H9 (cell line): Measurements from ENCODE around the gene GCLC. TPM values are rescaled to one million over a fixed set of nuclear protein-coding genes. Genes with fewer than 3 reads are reported as not detected.

Experiments
- DNase-seq: peaks from one replicate; pipeline ENCODE4 v3.0.0-alpha.2; 2017
- H2AFZ ChIP-seq: one replicate; pipeline ENCODE4 v1.6.1; 2013; ENCODE audit warnings: mild to moderate bottlenecking, low read length, control low read depth, moderate library complexity
- H2AK5ac ChIP-seq: 2 replicates; pipeline ENCODE4 v1.6.1; 2013; ENCODE audit warnings: low read length, control low read depth, mixed read lengths; ENCODE audit not compliant: insufficient read length
- H2BK120ac ChIP-seq: one replicate; pipeline ENCODE4 v1.6.1; 2013; ENCODE audit warnings: low read depth, mild to moderate bottlenecking, low read length, control low read depth, inconsistent platforms; ENCODE audit not compliant: poor library complexity, severe bottlenecking
- H2BK12ac ChIP-seq: 2 replicates; pipeline ENCODE4 v1.6.1; 2013; ENCODE audit warnings: low read length, control low read depth, mixed read lengths, low read depth; ENCODE audit not compliant: insufficient read length
- H2BK15ac ChIP-seq: 2 replicates; pipeline ENCODE4 v1.6.1; 2013; ENCODE audit warnings: low read depth, low read length, control low read depth
- H2BK20ac ChIP-seq: one replicate; pipeline ENCODE4 v1.6.1; 2013; ENCODE audit warnings: low read depth, mild to moderate bottlenecking, low read length, control low read depth, inconsistent platforms; ENCODE audit not compliant: poor library complexity, severe bottlenecking
- H2BK5ac ChIP-seq: 2 replicates; pipeline ENCODE4 v1.6.1; 2013; ENCODE audit warnings: low read length, control low read depth, mixed read lengths; ENCODE audit not compliant: insufficient read length
- H3K14ac ChIP-seq: 2 replicates; pipeline ENCODE4 v1.6.1; 2013; ENCODE audit warnings: low read length, control low read depth; ENCODE audit not compliant: insufficient read depth
- H3K18ac ChIP-seq: 2 replicates; pipeline ENCODE4 v1.6.1; 2013; ENCODE audit warnings: low read depth, mild to moderate bottlenecking, mixed read lengths, low read length, control low read depth; ENCODE audit not compliant: insufficient read length
- H3K23ac ChIP-seq: 2 replicates; pipeline ENCODE4 v1.6.1; 2013; ENCODE audit warnings: low read length, control low read depth, mixed read lengths, low read depth; ENCODE audit not compliant: insufficient read length
- H3K23me2 ChIP-seq: 2 replicates; pipeline ENCODE4 v1.6.1; 2013; ENCODE audit warnings: low read depth, mild to moderate bottlenecking, mixed read lengths, low read length, control low read depth; ENCODE audit not compliant: insufficient read length, poor library complexity, severe bottlenecking
- H3K27ac ChIP-seq: 2 replicates; pipeline ENCODE4 v1.5.1; 2013; ENCODE audit warnings: low read length, control low read depth, mixed read lengths, low read depth; ENCODE audit not compliant: insufficient read length
- H3K27me3 ChIP-seq: 2 replicates; pipeline ENCODE4 v1.6.1; 2013; ENCODE audit warnings: low read length, control low read depth, inconsistent platforms; ENCODE audit not compliant: insufficient read depth
- H3K4ac ChIP-seq: 2 replicates; pipeline ENCODE4 v1.6.1; 2013; ENCODE audit warnings: low read depth, mild to moderate bottlenecking, control low read depth, inconsistent platforms, low read length, moderate library complexity
- H3K4me1 ChIP-seq: 2 replicates; pipeline ENCODE4 v1.6.1; 2013; ENCODE audit warnings: low read length, control low read depth, inconsistent platforms; ENCODE audit not compliant: insufficient read depth
- H3K4me2 ChIP-seq: 2 replicates; pipeline ENCODE4 v1.6.1; 2013; ENCODE audit warnings: low read length, control low read depth, mixed read lengths; ENCODE audit not compliant: insufficient read length, insufficient read depth
- H3K56ac ChIP-seq: 2 replicates; pipeline ENCODE4 v1.6.1; 2013; ENCODE audit warnings: low read depth, mild to moderate bottlenecking, mixed read lengths, low read length, control low read depth; ENCODE audit not compliant: insufficient read length
- H3K79me1 ChIP-seq: 2 replicates; pipeline ENCODE4 v1.6.1; 2013; ENCODE audit warnings: low read depth, mild to moderate bottlenecking, moderate library complexity, low read length, control low read depth, inconsistent platforms; ENCODE audit not compliant: insufficient read depth, poor library complexity, severe bottlenecking
- H3K79me2 ChIP-seq: 2 replicates; pipeline ENCODE4 v1.6.1; 2013; ENCODE audit warnings: low read length, control low read depth, inconsistent platforms; ENCODE audit not compliant: insufficient read depth
- H3K9ac ChIP-seq: 2 replicates; pipeline ENCODE4 v1.6.1; 2013; ENCODE audit warnings: low read length, control low read depth, mixed read lengths; ENCODE audit not compliant: insufficient read length; ENCODE audit errors: extremely low read depth
- H3K9me3 ChIP-seq: one replicate; pipeline ENCODE4 v1.6.1; 2013; ENCODE audit warnings: low read depth, low read length, inconsistent platforms; ENCODE audit not compliant: control insufficient read depth
- H3T11ph ChIP-seq: one replicate; pipeline ENCODE4 v1.6.1; 2013; ENCODE audit warnings: mild to moderate bottlenecking, low read length, control low read depth, inconsistent platforms
- H4K20me1 ChIP-seq: one replicate; pipeline ENCODE4 v1.6.1; 2013; ENCODE audit not compliant: control insufficient read depth, insufficient read length, insufficient read depth
- H4K5ac ChIP-seq: 2 replicates; pipeline ENCODE4 v1.6.1; 2013; ENCODE audit warnings: low read depth, mild to moderate bottlenecking, mixed read lengths, low read length, control low read depth; ENCODE audit not compliant: insufficient read length
- H4K8ac ChIP-seq: replicated peaks from 2 replicates; pipeline ENCODE4 v1.6.1; 2013; ENCODE audit warnings: low read length, control low read depth, mixed read lengths, low read depth; ENCODE audit not compliant: insufficient read length
- H4K91ac ChIP-seq: 2 replicates; pipeline ENCODE4 v1.6.1; 2013; ENCODE audit warnings: low read depth, mild to moderate bottlenecking, moderate library complexity, mixed read lengths, low read length, control low read depth; ENCODE audit not compliant: insufficient read length
- H3K27ac Mint-ChIP-seq, 3 experiments: 2 replicates in 2 of 3; 3 replicates in 1 of 3; pipeline ENCODE4 v1.8.0; 2020 to 2021; ENCODE audit warnings: mixed read lengths in 3 of 3, mild to moderate bottlenecking in 1 of 3, moderate library complexity in 1 of 3
- H3K27me3 Mint-ChIP-seq: 2 replicates; pipeline ENCODE4 v1.8.0; 2021; ENCODE audit warnings: low read depth, mild to moderate bottlenecking, moderate library complexity, mixed read lengths
- H3K36me3 Mint-ChIP-seq, 3 experiments: 2 replicates in 2 of 3; 3 replicates in 1 of 3; pipeline ENCODE4 v1.8.0; 2020 to 2021; ENCODE audit warnings: low read depth in 3 of 3, mixed read lengths in 3 of 3; ENCODE audit not compliant: insufficient read depth in 1 of 3
- H3K4me1 Mint-ChIP-seq, 2 experiments: 2 replicates each; pipeline ENCODE4 v1.8.0; 2020; ENCODE audit warnings: mixed read lengths in 2 of 2
- H3K4me3 Mint-ChIP-seq, 2 experiments: 2 replicates in 1 of 2; 3 replicates in 1 of 2; pipeline ENCODE4 v1.8.0; 2020 to 2021; ENCODE audit warnings: mild to moderate bottlenecking in 2 of 2, mixed read lengths in 2 of 2, moderate library complexity in 1 of 2
- H3K9me3 Mint-ChIP-seq, 2 experiments: 2 replicates in 1 of 2; 3 replicates in 1 of 2; pipeline ENCODE4 v1.8.0; 2020; ENCODE audit warnings: mild to moderate bottlenecking in 2 of 2, mixed read lengths in 2 of 2, moderate library complexity in 1 of 2
- CTCF ChIP-seq: fragments of 200-600 bp; sonication (generic); conservative IDR thresholded peaks from 3 replicates; pipeline ENCODE4 v1.8.0; 2021; ENCODE audit warnings: antibody characterized with exemption, mild to moderate bottlenecking
- WGBS: extraction: QIAGEN DNeasy Blood & Tissue Kit; methylation state at CpG from one replicate; pipeline ENCODE4 v1.1.7; 2013; ENCODE audit warnings: missing lambda C conversion rate, low lambda C conversion rate, mixed read lengths; ENCODE audit not compliant: insufficient read length; ENCODE audit errors: extremely low coverage; 5-methylcytosine and 5-hydroxymethylcytosine counted together
- total RNA-seq: library from RNA; stranded (reverse); gene quantifications from 2 replicates; pipeline ENCODE4 v1.2.1, GENCODE V29; 2021

GCLC gene
- total RNA-seq, 1 experiment from 2014 or later: 55.5 TPM

DNA sequence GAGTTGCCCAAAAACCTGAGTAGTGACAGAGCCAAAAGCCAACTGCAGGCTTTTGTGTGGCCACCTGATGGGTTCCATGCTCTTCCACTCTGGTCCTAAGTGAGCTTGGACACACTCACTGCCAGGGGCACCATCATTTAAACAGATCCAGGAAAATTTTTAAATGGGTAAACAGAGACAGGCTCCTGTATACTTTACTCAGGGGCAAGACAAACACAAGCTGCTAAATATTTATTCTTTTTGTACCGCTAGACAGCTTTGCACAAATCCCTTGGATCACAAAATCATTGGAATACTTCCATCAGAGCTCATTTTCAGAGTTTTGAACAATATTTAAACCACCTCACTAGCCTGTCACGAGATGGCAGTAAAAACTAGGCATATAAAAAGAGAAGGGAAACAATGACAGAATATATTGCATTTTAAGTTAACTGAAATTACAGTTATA, 31.4 kb downstream of the GCLC start:
- H3K4me1 ChIP-seq: no peaks in the 10 kb centered on the region
- H3K4ac ChIP-seq: no peak overlapping the region
- DNase-seq: no peak
- H3K27ac Mint-ChIP-seq: no peak overlapping the region
- H3K18ac ChIP-seq: no peak overlapping the region
- no peak for TF ChIP-seq CTCF
- peaks cover 2% of the 10 kb centered on the region; the same call in 1 of the 2 replicates for H3K79me2 ChIP-seq
- H3K27me3 ChIP-seq: no peaks in the 10 kb centered on the region
- H3K23me2 ChIP-seq: no peaks in the 10 kb centered on the region
- H2BK20ac ChIP-seq: no peak overlapping the region
- WGBS: no CpG with 5 or more reads among the region's 2 CpGs
- no peak overlapping the region for H3T11ph ChIP-seq
- H2AFZ ChIP-seq: no peak overlapping the region
- no peak overlapping the region for H4K5ac ChIP-seq
- H3K9me3 ChIP-seq: no peaks in the 10 kb centered on the region
- no peak overlapping the region for H3K23ac ChIP-seq
- H4K20me1 ChIP-seq: no peaks in the 10 kb centered on the region
- no peaks in the 10 kb centered on the region for H3K4me1 Mint-ChIP-seq
- H3K9me3 Mint-ChIP-seq: no peaks in the 10 kb centered on the region
- H2BK12ac ChIP-seq: no peak overlapping the region
- no peak overlapping the region for H3K27ac ChIP-seq
- no peak overlapping the region for H3K4me2 ChIP-seq
- no peak overlapping the region for H4K8ac ChIP-seq
- H3K79me1 ChIP-seq: no peaks in the 10 kb centered on the region
- H3K4me3 Mint-ChIP-seq: no peak overlapping the region
- H2BK5ac ChIP-seq: no peak overlapping the region
- H3K14ac ChIP-seq: no peak overlapping the region
- H2BK120ac ChIP-seq: no peak overlapping the region
- no peak overlapping the region for H3K56ac ChIP-seq
- H2BK15ac ChIP-seq: no peak overlapping the region
- H4K91ac ChIP-seq: no peak overlapping the region
- peaks cover 28 to 57% (median 47%) of the 10 kb centered on the region in 3 experiments; a peak in 6 of 7 replicates for H3K36me3 Mint-ChIP-seq
- H3K9ac ChIP-seq: no peak overlapping the region
- H2AK5ac ChIP-seq: no peak overlapping the region
- H3K27me3 Mint-ChIP-seq: no peaks in the 10 kb centered on the region
